ENCODE measurements around the gene SLC9A3.
"Not testable (repeated sequence)": the region's sequence is repeated elsewhere in the genome, so short reads cannot be mapped to it uniquely, and the experiment has no call there.

Gene SLC9A3

DNA sequence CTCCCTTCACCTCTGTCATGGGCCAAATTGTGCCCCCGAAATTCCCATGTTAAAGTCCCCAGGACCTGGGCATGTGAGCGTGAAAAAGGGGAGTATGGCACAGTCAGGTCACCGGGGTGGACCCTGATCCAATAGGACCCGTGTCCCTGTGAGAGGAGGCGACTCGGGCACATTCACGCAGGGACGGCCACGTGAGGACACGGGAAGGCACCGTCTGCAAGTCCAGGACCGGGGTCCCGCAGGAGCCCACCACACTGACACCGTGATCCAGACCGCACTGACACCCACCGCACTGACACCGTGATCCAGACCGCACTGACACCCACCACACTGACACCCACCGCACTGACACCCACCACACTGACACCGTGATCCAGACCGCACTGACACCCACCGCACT lies 37.7 kb downstream of the SLC9A3 start:
- not testable (repeated sequence) for DNase-seq

- DNase-seq: no peak
These were observed 38.2 kb downstream of the SLC9A3 start for GRCh38 chr5:485946-486491.

GRCh38 chr5:485113-485945 lies 38.9 kb downstream of the SLC9A3 start:
- no peak for DNase-seq

DNA sequence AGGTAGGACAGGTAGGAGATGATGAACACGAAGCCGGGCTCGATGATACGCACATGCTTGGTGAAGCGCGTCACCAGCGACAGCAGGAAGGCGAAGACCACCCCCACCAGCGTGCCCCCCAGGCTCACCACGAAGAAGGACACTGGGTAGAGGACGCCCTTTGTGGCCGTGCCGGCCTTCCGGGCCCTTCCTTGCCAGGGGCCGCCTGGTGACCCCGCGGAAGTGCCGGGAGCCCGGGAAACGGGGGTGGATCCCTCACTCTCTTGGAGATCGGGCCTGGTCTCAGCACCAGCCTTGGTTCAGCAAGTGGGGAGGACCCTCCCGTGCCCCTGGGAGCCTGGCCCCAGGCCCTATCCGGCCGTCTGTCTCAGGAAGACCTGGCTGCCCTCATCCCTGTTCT lies 39.7 kb downstream of the SLC9A3 start:
- DNase-seq: no peak

GRCh38 chr5:483434-484140 lies 40.7 kb downstream of the SLC9A3 start:
- no peak for DNase-seq

- no peak for DNase-seq
These were observed 41.2 kb downstream of the SLC9A3 start for GRCh38 chr5:483011-483410.

GRCh38 chr5:482506-482905 lies 41.7 kb downstream of the SLC9A3 start:
- no peak for DNase-seq

GRCh38 chr5:482021-482420 lies 42.2 kb downstream of the SLC9A3 start:
- DNase-seq: no peak

GRCh38 chr5:481347-481746 lies 42.9 kb downstream of the SLC9A3 start:
- DNase-seq: no peak

GRCh38 chr5:479566-480319 lies 44.5 kb downstream of the SLC9A3 start:
- no peak for DNase-seq

DNA sequence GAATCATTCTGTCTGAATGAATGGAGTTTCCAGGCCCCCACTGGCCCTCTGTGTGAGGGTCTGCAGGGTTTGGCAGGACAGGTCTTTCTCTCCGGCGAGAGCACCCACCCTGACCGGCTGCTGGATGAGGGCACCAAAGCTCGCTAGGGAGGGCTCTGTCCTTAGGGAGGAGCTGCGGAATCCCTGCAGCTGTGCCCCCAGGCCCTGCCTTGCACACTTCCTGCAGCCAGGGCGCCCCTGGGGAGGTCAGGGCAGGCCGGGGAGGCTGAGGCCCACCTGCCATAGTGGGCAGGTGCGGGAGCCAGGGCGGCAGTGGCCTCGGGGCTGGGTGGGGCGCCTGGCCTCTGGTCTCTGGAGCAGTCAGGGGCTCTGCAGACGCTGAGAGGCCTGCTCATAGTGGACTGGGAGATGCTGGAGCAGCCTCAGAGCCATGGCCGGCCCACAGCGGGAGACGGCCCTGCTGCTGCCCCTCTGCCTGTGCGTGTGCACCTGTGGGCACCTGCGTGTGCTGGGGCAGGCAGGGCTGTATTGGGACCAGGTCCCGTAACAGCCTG lies 45.2 kb downstream of the SLC9A3 start:
- no peak for DNase-seq

- no peak for DNase-seq
These were observed 45.8 kb downstream of the SLC9A3 start for GRCh38 chr5:478369-478981.

DNA sequence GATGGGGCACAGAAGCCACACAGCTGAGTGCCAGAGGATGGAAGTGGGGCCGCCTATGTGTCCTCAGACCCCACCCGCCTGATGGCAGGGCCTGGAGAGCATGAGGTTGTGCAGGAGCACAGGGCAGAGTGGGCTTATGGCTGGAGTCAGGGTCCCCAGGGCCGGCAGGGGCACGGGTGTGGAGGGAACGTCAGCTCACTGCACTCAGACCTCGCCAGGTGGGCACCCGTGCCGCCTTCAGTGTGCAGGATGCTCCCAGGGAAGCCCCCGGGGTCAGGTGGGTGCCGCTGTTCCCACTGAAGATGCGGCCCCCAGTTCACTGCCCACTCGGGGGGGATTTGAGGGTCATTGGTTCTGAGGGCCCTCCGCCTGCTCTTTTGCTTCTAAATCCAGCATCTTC lies 46.4 kb downstream of the SLC9A3 start:
- no peak for DNase-seq

GRCh38 chr5:477247-477646 lies 47.0 kb downstream of the SLC9A3 start:
- no peak for DNase-seq

DNA sequence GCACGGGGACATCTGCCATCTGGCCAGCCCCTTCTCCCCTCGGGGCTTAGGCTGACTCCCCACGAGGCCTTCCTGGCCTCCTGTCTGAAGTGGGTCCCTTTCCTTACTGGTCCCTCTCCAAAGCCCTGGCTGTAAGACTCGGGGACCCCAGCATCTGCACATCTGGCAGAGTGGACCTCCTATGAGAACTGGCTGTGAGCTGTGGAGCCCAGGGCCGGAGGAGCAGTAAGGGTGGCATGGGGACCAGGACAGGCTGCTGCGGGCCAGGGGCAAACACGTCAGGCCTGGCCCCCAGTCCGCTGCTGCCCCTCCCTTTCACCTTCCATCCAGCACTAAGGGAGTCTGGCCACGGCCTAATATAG lies 47.5 kb downstream of the SLC9A3 start:
- DNase-seq: no peak

DNA sequence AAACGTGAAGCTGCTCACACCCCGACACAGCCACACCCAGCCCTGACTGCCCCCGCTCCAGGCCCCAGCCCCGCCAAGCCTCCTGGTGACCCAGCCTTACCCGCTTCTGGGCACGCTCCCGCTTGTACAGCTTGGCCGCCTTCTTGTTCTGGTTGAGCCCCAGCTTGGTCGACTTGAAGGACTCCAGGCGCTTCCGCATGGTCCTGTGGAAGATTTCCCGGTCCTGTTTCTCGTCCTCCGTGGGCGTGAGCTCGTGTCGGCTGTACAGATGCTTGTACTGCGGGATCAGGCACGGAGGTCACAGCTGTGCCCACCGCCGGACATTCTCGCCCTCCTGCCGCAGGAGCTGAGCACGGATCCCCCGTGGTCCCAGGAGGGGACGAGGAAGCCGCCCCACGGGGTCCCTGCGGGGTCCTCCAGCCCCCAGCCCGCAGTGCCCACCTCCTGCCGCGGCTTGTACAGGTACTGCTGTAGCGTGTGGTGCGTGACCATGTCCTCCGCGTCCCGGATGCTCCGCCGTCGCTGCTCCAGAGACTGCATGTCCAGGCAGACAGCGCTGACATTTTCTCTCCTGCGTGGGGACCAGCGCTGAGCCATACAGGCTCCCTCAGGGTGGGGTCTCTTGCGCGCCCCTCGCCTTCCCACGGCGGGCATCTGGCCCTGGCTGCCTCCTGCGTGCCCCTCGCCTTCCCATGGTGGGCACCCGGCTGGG lies 48.0 kb downstream of the SLC9A3 start:
- DNase-seq: no peak

DNA sequence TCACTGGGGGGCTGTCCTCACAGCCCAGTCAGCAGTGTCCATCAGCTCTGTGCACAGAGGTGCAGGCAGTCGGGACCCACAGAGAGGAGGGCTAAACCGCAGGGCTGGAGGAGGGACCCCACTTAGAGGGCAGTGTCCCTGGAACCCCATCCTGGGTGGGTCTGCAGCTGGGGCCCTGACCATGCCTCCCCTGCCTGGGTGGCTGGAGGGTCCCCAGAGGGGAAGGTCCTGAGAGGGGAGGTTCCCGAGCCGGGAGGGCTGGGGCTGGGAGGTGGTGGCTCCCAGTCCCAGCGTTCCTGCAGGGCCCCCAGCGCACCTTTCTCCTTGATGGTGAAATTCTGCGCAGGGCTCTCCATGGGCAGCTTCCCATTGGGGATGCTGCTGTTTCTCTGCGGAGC lies 48.5 kb downstream of the SLC9A3 start:
- DNase-seq: no peak

- no peak for DNase-seq
These were observed 49.2 kb downstream of the SLC9A3 start for GRCh38 chr5:474840-475661.

DNA sequence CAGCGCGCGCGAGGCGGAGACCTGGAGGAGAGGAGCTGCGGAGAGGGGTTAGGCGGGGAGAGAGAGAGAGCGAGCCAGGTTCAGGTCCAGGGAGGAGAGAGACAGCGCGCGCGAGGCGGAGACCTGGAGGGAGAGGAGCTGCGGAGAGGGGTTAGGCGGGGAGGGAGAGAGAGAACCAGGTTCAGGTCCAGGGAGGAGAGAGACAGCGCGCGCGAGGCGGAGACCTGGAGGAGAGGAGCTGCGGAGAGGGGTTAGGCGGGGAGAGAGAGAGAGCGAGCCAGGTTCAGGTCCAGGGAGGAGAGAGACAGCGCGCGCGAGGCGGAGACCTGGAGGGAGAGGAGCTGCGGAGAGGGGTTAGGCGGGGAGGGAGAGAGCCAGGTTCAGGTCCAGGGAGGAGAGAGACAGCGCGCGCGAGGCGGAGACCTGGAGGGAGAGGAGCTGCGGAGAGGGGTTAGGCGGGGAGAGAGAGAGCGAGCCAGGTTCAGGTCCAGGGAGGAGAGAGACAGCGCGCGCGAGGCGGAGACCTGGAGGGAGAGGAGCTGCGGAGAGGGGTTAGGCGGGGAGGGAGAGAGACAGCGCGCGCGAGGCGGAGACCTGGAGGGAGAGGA lies 49.9 kb downstream of the SLC9A3 start:
- DNase-seq: not testable (repeated sequence)

- DNase-seq: peak; percentile 18
These were observed 50.6 kb downstream of the SLC9A3 start for GRCh38 chr5:473551-474192.

All from kidney glomerular epithelial cell (primary cell).